Measurements from ENCODE around the gene KMT2D.
"Not testable (repeated sequence)": the region's sequence is repeated elsewhere in the genome, so short reads cannot be mapped to it uniquely, and the experiment has no call there.

KMT2D gene

DNA sequence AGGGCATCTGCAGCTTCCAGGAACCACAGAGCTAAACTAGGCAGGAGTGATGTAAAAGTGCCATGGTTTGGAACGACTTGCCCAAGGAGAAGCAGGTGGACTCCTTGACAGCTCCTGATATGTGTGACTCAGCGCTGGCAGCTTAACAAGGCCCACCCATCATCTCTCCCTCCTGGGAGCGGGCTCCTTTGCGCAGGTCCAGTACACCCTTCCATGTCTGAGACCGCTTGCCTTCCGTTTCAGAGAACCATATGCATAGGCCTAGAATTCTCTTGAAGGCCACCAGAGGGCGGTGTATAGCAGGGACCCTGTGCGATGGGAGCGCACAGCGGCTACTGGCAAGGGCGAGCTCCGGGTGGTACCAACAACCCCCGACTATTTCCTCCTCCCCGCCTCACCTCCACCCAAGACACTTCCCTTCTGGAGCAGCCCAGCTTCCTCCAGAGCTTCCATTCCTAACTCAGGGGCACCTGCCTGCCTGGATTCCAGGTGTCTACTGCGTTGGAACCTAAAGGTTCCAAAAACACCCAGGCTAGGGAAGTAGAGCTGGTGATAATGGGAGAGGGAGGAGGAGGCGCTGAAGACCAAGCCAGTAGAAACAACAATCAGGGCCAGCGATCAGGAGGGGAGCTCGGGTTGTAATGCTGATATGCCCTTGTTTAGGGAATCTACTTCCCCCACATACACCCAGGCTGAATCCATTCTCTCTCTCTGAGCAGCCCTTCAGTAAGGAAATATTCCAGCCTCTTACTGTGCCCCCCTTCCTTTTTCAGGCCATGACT is 27.7 kb upstream of the KMT2D start:
- DNase-seq, result peak; percentile 65

DNA sequence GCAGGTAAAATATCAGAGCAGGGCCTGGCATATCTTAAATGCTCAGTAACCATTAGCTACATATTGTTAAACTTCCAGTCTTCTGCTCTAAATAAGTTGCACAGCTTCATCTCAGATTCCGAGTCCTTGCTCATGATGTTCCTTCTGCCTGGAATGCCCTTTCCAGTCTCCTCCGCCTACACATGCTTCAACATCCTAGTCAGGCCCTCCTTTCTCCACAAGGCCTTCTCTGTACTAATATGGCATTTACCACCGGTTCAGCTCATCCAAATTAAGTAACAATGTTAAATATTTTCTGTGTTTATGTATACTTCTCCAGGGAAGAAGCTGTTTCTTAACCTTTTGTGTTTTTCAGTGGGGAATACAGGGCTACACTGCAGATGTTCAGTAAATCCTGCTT is 25.5 kb upstream of the KMT2D start:
- no peak for DNase-seq

DNA sequence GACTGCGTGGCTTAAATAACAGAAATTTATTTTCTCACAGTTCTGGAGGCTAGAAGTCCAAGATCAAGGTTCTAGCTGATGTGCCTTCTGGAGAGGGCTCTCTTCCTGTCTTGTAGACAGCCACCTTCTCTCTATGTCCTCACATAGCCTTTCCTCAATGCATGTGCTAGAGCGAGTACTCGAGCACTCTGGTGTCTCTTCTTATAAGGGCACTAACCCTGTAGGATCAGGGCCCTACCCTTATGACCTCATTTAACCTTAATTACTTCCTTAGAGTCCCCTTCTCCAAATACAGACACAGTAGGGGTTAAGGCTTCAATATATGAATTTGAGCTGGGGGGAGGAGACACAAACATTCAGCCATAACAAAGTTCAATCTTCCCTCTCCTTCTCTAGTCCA is 23.8 kb upstream of the KMT2D start:
- DNase-seq, result no peak

DNA sequence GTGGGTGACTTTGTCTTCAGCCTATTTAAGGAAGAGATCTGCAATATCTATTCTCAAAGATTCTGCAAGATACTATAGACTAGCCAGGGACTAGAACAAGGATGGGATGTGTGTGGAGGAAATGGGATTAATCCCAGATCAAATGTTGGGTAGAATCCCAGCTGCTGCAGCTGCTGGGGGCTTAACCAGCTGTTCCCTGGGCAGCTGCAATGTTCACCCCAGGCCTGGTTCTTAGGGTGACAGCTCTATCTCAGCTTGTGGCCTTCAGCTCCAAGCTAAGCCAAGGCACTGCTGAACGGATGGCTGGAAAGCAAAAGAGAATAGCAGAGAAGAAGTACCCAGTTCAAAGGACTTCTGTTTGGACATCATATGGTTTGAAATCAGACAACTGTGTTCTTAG is 19.2 kb upstream of the KMT2D start:
- DNase-seq, result no peak

DNA sequence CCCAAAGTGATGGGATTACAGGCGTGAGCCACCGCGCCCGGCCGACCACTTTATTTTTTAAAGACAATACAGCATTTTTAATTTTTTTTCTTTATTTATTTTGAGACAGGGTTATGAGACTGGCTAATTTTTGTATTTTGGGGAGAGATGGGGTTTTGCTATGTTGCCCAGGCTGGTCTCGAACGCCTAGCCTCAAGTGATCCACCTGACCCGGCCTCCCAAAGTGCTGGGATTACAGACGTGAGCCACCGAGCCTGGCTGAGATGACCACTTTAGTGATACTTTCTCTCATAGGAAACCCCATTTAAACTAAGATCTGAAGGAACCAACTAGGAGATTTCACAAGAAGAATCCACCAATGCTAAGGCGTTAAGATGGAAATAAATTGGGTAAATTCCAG is 10.4 kb upstream of the KMT2D start:
- no peak for DNase-seq

DNA sequence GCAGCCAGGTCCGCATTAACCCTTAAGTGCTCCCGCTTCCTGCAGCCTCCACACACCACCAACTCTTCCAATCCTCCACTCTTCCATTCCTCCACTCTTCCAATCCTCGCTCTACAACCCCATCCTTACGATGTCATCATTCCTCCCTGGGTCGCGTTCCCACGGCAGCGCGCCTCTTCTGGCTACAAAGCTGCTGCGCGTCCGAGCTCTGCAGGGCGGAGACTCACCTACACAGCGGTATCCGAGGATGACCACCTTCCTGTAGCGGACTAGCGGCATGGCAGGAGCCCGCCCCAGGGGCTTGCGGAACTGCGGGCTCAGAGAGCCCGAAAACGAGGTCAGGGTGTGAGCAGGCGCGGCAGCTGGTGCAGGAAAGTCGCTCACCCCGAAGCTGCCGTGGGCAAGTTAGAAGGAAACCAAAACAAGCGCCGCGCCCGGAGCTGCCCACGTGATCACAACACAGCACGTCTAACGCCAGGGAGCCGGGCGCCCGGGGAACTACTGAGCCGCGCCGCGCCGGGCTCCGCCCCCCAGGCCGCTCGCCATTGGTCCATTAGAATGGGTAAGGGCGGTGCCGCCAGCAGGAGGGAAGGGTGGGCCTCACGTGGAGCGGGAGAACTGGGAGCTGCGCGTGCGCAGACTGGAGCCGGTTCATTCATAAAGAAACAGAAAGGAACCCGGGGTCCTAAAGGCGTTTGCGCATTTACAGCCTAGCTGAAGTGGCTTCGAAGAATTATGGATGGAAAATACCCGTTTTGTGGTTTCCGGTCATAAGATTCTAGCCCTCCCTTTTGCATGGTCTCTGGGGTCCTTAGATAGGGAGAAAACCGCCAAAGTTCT is 9.1 kb upstream of the KMT2D start, which contains the start of gene RHEBL1:
RHEBL1 (minus strand) TSS at position 473 of the 840 bp plus-strand sequence; CDS start at position 279, 194 bp downstream.
- peak; percentile 94 for DNase-seq

DNA sequence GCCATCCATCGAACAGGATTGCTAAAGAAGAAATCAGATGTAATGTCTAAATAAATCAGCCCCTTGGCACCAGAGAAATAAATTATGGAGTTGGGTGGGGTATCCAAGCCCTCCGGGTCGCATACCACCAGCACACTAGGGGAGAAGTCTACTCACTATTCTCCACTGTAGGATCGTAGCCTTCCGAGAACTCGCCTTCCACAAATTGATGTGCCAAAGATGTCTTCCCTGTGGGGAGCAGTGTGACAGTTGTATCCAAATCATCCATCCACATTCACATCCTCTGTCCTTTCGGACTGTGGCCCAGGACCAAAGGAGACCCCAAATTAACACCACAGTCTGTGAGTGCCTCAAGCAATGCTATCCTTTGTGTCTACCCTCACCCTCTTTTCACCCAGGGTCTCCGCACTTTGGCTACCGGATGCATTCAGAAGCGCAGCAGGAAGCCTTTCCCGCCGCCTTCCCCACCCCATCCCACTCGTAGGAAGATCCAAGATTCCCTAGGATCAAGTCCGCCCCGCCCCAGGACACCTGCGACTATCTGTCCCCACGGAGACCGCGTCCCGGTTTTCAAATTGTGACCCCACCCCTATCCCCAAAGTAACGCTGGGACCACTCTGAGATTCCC is 8.4 kb upstream of the KMT2D start:
- DNase-seq, result no peak

DNA sequence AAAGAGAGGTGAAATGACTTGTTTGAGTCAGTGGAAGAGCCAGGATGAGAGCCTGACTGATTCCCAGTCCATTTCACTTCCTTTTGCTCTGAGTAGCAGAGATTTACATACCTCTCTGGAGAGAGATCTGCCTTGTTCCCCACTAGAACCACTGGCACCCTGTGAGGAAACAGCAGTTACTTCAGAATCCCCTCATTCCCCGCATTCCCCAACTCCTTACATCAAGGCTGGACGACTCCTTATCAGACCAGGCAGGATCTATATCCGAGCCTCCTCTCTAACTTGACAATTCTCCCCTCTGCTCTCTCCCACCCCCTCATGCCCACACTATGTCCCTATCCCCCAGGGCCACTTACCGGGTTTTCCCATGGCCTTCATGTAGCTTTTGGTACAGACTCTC is 5.5 kb upstream of the KMT2D start:
- DNase-seq, result no peak

DNA sequence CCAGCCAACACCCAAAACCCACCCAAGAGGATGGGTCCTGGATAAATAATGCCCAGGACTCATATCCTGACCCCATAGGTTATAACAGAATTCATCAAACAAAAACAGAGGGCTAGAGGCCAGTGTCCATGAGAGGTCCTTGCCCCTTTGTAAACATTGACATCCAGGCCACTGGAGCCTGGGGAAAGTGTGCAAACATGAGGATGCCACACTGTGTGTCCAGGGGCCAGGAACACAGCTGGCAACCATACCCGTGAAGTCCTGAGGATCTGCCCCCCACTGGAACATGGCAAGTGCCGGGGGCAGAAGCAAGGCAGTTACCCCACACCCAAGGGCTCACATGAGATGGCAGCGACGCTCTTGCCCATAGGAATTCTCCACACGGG is 4.2 kb upstream of the KMT2D start:
- no peak for DNase-seq

DNA sequence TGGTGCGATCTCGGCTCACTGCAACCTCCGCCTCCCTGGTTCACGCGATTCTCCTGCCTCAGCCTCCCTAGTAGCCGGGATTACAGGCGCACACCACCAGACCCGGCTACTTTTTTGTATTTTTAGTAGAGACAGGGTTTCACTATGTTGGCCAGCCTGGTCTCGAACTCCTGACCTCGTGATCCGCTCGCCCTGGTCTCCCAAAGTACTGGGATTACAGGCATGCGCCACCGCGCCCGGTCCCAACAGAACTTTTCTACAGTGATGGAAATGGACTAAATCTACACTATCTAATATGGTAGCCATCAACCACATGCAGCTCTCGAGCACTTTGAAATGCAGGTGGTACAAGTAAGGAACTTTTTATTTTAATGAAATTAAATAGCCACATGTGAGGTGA is 1.3 kb upstream of the KMT2D start:
- not testable (repeated sequence) for DNase-seq

DNA sequence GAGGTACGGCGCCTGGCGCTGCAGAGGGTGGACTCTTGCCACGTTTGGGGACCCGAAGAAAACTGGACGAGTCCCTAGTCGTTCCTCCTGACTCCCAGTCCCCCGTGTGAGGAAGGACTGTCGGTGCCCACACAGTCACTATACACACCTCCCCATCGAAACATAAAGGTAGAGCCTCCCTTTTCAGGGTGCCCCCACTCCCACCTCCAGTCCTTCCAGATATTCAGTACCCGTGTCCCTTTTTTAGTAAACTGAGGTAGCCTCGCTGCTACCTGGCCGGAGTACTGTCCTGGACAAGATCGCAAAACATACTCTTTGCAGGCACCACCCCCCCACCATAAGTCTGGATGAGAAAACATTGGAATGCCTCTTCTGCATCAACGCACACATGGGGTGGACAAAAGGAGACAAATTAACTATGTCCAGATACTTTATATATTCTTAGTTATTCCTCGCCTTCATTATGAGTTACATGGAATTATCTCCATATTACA is 610 bp upstream of the KMT2D start:
- no peak for DNase-seq

DNA sequence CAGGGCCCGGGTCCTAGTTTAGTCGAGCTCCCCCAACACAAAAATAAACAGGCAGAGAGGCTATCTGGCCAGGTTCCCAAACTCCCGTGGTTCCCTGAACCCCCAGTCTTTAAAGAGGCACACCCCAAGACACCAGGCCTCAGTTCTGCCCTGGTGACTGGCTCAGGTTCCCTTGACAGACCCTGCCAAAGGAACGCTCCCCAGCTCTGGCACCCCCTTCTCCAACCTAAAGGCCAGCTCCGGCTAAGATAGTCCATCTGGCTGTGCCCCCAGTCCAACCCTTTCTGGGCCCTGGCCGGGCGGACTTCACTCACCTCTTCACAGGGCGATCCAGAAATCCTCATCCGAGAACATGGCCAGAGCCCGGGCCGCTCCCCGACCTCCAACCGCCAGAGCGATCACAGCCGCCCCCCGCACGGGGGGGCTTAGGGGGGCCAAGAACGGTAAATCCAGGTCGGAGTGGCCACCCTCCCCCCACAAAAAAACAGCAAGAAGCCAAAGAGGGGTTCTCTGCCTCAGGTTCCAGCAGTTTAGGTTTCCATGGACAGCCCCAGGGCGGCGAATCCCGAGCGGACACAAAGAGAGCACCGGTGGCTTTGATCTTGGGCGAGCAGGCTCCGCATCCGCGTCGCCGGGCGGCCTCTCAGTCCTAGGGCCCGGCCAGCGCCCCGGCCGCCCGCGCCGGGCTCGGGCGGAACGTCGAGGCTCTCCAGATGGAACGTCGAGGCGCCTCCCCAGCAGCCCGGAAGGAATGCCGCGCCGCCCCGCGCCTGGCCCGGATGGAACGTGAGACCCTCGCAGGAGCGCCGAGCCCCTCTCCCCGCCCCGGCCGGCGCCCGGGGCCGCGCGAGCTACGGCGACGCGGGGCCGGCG is 1.1 kb downstream of the KMT2D start:
- DNase-seq, result no peak

DNA sequence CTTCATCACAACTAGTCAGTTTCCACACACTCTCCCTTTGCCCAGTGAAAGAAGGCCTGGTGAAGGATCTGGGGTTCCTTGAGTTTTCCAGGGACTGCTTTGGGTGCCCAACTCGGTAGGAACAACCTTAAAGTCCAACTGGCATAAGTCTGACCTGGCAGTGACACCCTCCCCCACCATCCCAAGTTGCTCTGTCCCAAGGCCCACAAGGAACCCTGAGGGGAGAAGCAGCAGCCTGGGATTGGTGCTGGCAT is 1.6 kb downstream of the KMT2D start:
- no peak for DNase-seq

DNA sequence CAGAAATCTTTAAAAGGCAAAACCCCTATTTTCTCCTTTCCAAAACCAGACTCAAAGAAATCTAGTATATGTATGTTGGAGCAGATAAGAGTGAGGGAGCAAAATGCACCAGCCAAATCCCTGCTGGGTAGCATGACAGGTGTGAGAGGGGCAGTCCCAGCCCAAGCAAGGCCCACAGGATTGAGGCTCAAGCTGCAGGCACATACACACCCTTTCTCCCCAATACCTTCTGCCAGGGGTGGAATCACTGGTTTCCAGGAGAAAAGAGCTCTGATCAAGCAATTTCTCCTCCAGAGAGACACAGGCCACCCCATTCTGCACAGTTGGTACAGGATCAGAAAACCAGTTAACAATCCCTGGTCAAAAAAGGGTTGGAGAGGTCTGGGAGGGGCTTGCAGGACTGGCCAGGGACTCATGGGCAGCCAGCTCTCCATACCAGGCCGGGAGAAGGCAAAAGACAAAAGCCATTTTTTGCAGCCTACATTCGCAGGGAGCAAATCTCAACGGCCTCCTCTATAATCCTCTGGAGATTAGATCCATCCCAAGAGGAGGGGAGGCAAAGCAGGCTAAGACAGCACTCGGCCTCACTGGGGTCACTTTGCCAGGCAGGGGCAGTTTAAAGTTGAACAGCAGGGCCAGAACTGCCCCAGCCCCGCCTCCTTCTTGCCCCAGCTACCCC is 2.1 kb downstream of the KMT2D start:
- DNase-seq, result no peak

DNA sequence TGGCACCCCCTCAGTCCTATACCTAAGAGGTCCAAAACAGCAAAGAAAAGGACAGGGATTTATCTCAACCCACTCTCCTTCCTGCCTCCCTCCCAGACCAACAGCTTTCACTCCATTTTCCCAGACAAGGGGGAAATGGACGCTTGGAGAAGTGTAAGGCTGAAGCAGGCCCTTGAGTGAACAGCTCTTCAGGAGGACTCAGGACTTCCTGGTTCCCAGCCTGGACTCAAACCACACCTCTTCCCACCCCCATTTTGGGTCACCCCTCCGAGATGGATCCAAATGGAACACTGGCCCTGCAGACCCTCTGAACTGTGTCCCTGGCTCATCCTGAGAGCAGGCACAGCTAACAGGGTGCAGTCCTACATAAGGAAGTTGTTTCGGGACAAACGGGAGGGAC is 2.7 kb downstream of the KMT2D start:
- no peak for DNase-seq

DNA sequence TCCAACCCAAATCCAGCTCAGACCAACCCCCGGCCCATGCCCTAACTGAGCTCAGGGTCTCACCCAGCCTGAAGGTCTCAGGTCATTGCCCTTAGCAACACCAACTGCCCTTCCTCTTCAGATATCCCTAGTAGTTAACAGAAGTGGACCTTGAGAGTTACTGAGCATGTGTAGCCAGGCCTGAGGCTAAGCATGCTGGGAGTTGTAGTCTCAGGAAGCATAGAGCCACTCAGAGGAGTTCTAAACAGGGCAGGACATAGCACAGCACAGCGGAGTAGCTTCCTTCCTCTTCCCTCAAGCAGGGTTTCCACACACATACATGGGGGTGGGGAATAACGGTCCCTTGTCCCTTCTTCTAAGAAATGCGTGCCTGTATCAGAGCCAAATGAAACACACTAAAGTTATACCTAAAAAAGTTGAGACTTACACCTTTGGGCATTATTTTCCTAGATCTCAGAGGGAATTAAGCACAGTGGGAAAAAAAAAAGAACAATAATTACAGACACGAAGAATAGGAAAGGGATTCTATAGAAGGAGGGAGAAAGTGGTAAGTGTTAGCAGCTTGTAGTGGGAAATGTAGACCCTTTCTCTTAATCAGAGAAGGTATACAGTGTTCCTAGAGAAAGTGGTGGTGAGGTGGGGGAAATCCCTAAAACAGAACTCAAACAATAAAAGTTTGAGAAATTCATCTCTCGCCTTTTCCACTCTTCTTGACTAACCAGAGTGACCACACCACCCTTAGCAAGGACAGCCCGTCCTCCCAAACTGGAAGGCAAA is 4.4 kb downstream of the KMT2D start:
- no peak for DNase-seq

DNA sequence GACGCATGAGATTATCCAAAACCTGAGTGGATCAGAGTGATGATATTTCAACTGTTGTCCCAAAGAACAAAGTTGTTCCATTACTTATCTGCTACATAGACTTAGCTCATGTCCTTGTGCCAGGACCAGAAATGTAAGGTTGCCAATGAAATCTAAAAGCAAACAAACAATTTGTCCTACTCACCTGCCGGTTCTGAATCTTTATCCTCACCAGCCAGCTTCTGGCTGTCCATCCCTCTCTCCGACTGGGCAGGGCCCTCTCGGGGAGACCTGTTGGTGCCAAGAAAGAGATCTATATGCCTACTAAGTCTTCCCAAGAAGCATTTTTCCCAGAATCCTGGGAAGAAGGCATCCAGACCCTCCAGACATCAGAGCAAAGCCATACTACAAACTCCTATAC is 5.5 kb downstream of the KMT2D start:
- no peak for DNase-seq

DNA sequence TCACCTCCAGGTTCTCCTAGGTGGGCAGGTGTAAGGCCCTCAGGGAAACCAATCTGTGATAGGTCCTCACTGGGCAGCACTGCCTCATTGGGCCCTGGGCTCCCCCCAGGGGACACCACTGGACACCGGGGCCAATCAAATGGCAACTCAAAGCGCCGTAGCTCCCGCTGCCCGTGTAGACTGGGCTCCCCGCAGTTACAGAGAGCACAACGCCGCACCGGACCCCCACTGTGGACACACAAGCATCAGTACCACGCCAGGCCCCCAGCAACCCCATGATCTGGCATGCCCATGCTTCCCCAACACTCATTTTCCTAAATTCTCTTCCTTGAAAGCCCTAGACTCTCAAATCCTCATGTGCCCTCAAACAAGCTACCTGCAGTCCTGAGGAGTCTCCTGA is 6.1 kb downstream of the KMT2D start:
- no peak for DNase-seq

DNA sequence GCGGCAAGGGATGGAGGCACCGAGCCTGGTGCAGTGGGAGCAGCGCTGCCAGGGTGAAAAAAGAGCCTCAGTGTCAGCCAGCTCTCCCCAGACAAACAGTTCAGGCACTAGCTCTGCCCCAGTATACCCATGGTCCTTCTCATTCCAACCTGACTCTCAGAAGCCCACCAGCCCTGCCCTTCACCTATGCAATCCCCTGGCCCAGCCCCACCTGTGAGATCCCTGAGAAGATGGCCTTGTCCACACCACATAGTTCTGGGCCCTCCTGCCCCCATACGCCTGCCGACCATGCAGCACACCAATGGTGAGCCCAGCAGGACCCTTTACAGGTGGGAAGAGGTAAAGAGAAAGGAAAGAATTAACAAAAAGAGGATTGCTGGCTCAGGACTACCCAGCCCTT is 6.5 kb downstream of the KMT2D start:
- DNase-seq, result no peak

DNA sequence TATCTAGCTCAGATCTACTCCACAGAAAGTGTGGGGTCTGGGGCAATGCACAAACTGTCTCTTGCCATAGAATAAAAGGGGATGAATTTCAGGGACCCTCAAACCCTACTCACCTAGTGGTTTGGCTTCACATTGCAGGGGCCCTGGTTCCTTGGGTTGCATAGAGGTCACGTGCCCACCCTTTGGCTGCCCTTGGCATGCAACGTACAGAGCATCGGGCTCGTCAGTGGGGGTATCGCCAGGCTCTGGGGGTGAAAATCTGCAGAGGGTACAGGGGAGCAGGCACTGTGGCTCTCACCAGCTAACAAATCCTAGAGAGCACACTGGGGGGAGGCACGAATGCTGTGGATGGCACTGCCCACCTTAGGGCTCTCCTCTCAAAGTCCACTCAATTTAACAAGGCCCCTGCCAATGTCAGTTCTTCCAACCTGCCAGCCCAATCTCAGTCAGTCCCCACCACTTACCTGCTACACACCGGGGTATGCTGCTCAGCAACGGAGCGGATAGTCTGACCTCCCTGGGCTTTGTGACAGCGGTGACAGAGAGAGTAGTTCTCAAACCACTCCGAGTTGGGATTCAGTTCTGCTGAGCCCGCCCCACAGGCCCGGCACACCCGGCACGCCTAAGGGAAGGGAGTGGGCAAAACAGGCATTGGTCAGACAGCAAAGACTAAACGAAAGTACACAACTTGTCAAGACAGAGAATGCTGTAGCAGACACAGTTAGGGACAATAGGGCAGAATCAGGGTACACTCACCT is 8.0 kb downstream of the KMT2D start:
- no peak for DNase-seq
